Dendritic cell treated with granulocyte-macrophage colony-stimulating factor and Interleukin-4, amounts not matched to agents 40 ng/mL and 50 ng/mL, for 4 days (primary cell): ENCODE results near the gene LEUTX.
A peak's percentile ranks its signal among the peaks of the same experiment; 100 is the strongest.

Source experiments
- H3K27ac Mint-ChIP-seq: one replicate; pipeline ENCODE4 v1.8.0; 2022; ENCODE audit warnings: mild to moderate bottlenecking, mixed read lengths
- H3K27me3 Mint-ChIP-seq: one replicate; pipeline ENCODE4 v1.8.0; 2022; ENCODE audit warnings: mild to moderate bottlenecking, mixed read lengths
- H3K36me3 Mint-ChIP-seq: one replicate; pipeline ENCODE4 v1.8.0; 2022; ENCODE audit warnings: low read depth, mixed read lengths
- H3K4me1 Mint-ChIP-seq: one replicate; pipeline ENCODE4 v1.8.0; 2022; ENCODE audit warnings: low read depth, mixed read lengths
- H3K4me3 Mint-ChIP-seq: one replicate; pipeline ENCODE4 v1.8.0; 2022; ENCODE audit warnings: mild to moderate bottlenecking, moderate library complexity, mixed read lengths
- H3K9me3 Mint-ChIP-seq: one replicate; pipeline ENCODE4 v1.8.0; 2022; ENCODE audit warnings: mixed read lengths
- intact Hi-C: fragments of 100-400 bp; cut with micrococcal nuclease; formaldehyde crosslinking; loops from one replicate; pipeline ENCODE4 v1.15.0; 2022

LEUTX gene

GRCh38 chr19:39820696-39821095 is 42.0 kb downstream of the LEUTX start:
- H3K36me3 Mint-ChIP-seq = peaks cover 27% of the 10 kb centered on the region
- H3K27me3 Mint-ChIP-seq = no peaks in the 10 kb centered on the region
- no peak overlapping the region for H3K27ac Mint-ChIP-seq
- H3K9me3 Mint-ChIP-seq = no peaks in the 10 kb centered on the region
- intact Hi-C loops = no loop called here
- no peak overlapping the region for H3K4me3 Mint-ChIP-seq
- H3K4me1 Mint-ChIP-seq = peaks cover 21% of the 10 kb centered on the region

- Mint-ChIP-seq H3K36me3 (peaks cover 38% of the 10 kb centered on the region), H3K27ac (no peak overlapping the region), H3K4me1 (peaks cover 21% of the 10 kb centered on the region), H3K9me3 (no peaks in the 10 kb centered on the region), H3K27me3 (no peaks in the 10 kb centered on the region), H3K4me3 (no peak overlapping the region)
- intact Hi-C loops = loop anchor here (1.0 kb wide), 1 partner anchor 10 kb away; no protein-coding TSS in a partner anchor
Observed at GRCh38 chr19:39823686-39824085, 45.0 kb downstream of the LEUTX start.

DNA sequence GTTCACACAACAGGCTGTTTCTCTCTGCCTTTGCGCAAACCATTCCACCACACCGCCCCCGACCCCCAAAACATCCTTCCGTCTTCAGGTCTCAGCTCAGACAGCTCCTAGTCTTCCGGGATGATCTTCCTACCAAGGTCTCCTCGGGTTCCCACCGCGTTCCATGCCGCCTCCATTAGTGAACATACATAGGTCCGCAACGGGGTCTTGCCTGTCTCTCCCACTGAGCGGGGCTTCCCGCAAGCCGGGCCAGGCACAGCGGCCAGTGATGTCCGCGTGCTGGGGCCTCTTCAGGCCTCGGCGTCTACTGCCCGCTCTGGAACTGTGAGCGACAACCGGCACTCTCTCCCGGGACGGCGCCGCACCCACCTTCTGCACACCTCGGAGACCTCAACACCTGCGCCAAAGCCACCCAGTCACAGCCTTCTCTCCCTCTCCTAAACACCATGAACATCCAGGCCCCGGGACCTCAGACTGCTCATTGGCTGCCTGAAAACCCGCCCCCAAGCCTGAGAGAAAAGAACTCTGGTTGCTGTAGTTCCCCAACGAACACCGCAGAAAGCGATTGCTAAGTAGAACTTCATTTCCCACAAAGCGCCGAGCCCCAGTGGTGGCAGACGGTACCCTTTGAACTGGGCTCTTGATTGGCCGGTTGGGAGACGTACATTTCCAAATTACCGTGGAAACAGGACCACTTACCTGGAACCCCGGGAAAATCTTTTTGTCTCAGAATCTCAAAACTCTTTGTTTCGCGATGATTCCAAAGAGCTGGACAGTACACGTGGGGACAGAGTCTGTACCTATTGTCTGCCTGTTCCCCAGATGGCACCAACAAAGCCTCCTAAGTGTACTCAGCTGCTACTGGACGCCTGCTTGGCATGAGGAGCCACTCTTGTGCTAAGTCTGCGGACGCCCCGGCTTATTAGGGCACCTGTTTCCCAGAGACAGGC is 45.8 kb downstream of the LEUTX start:
- Mint-ChIP-seq H3K36me3 (peaks cover 46% of the 10 kb centered on the region), H3K4me3 (no peak overlapping the region), H3K9me3 (no peaks in the 10 kb centered on the region), H3K4me1 (peaks cover 21% of the 10 kb centered on the region), H3K27me3 (no peaks in the 10 kb centered on the region), H3K27ac (no peak overlapping the region)
- intact Hi-C loops = loop anchor here (1.0 kb wide), 1 partner anchor 9 kb away; no protein-coding TSS in a partner anchor

DNA sequence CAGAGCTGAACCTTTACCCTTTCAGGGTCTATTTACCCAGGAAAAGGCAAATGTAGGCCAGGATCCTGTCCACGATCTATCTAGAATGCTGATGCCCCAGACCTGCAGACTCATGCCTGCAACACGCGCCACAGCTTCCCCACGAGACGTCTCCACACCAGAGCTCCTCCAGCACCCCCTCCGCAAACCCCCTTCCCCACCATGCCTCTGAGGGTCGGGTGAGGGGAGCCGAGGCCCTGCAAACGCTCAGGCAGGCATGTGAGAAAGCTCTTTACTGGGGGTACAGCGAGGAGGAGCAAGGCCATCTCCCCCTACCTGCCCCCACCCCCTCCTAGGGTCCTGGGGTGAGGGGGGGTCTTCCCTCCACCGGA is 46.4 kb downstream of the LEUTX start:
- no peaks in the 10 kb centered on the region for H3K9me3 Mint-ChIP-seq
- no peaks in the 10 kb centered on the region for H3K27me3 Mint-ChIP-seq
- H3K27ac Mint-ChIP-seq = no peak overlapping the region
- H3K36me3 Mint-ChIP-seq = peaks cover 52% of the 10 kb centered on the region
- intact Hi-C loops = no loop called here
- H3K4me3 Mint-ChIP-seq = no peak overlapping the region
- H3K4me1 Mint-ChIP-seq = peaks cover 23% of the 10 kb centered on the region

DNA sequence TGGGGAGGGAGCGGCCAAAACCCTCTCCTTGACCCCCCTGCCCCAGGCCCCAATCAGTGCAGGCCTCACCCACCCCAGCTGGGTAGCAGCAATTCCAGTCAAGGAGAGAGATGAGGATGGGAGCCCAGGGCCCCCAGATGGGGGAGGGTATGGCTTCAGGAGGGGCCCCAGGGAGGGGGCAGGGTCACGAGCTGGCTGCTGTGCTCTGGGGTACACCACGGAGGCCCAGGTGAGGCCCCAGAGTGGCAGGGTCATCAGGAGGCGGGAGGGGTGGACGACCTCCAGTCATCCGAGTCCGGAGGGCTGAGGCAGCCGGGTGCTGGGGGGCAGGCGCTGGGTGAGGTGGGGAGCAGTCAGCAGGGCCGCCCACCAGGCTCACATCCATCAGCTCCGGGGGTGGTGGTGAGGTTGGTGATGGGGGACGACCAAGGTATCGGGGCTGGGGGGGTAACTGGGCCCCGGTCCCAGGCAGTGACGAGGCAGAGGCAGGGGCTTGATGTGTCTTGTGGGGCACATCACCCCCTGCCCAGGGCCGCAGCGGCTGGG is 47.0 kb downstream of the LEUTX start:
- Mint-ChIP-seq H3K27ac (no peak overlapping the region), H3K9me3 (no peaks in the 10 kb centered on the region), H3K36me3 (peaks cover 58% of the 10 kb centered on the region), H3K4me3 (no peak overlapping the region), H3K4me1 (peaks cover 28% of the 10 kb centered on the region), H3K27me3 (no peaks in the 10 kb centered on the region)
- intact Hi-C loops = no loop called here

GRCh38 chr19:39826311-39826945 is 47.8 kb downstream of the LEUTX start:
- no peak overlapping the region for H3K4me3 Mint-ChIP-seq
- peaks cover 29% of the 10 kb centered on the region for H3K4me1 Mint-ChIP-seq
- peaks cover 66% of the 10 kb centered on the region for H3K36me3 Mint-ChIP-seq
- intact Hi-C loops = no loop called here
- H3K27ac Mint-ChIP-seq = no peak overlapping the region
- H3K9me3 Mint-ChIP-seq = no peaks in the 10 kb centered on the region
- H3K27me3 Mint-ChIP-seq = no peaks in the 10 kb centered on the region

- H3K9me3 Mint-ChIP-seq = no peaks in the 10 kb centered on the region
- H3K27me3 Mint-ChIP-seq = no peaks in the 10 kb centered on the region
- H3K27ac Mint-ChIP-seq = no peak overlapping the region
- H3K4me3 Mint-ChIP-seq = no peak overlapping the region
- intact Hi-C loops = no loop called here
- peaks cover 73% of the 10 kb centered on the region for H3K36me3 Mint-ChIP-seq
- H3K4me1 Mint-ChIP-seq = peaks cover 35% of the 10 kb centered on the region
Observed at GRCh38 chr19:39827216-39827615, 48.6 kb downstream of the LEUTX start.

GRCh38 chr19:39828015-39828653 is 49.5 kb downstream of the LEUTX start:
- Mint-ChIP-seq H3K27me3 (no peaks in the 10 kb centered on the region), H3K4me1 (peaks cover 44% of the 10 kb centered on the region), H3K27ac (peak overlapping the region; percentile 26), H3K36me3 (peaks cover 73% of the 10 kb centered on the region), H3K9me3 (no peaks in the 10 kb centered on the region), H3K4me3 (no peak overlapping the region)
- intact Hi-C loops = no loop called here

- no peaks in the 10 kb centered on the region for H3K27me3 Mint-ChIP-seq
- intact Hi-C loops = no loop called here
- H3K36me3 Mint-ChIP-seq = peaks cover 74% of the 10 kb centered on the region
- H3K4me1 Mint-ChIP-seq = peaks cover 45% of the 10 kb centered on the region
- H3K4me3 Mint-ChIP-seq = no peak overlapping the region
- peak overlapping the region; percentile 26 for H3K27ac Mint-ChIP-seq
- no peaks in the 10 kb centered on the region for H3K9me3 Mint-ChIP-seq
Observed at GRCh38 chr19:39828654-39829032, 50.0 kb downstream of the LEUTX start.

DNA sequence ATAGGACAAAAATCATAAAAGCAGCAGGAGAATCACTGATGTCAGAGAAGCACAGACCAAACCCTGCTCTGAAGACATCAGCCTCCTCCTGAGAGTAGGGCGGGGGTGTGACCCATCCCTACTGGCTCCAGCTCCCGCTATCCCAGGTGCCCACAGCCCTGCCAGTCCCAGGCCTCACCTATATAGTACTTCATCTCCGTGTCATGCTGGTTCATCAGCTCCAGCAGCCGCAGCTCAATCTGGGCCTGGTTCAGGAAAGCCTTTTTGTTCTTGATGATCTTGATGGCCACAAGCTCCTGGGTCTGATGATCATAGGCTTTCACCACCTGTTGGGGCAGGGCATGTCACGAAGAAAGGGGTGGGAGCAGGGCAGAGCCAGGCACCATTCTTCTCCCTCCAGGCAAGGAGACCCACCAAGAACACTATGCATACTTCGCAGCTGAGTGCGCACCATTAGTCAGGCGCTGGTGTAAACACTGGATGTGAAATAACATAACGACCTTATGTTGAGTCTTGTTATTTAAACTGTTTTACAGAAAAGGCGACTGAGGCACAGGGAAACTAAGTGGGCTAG is 51.1 kb downstream of the LEUTX start:
- no peaks in the 10 kb centered on the region for H3K27me3 Mint-ChIP-seq
- H3K27ac Mint-ChIP-seq = no peak overlapping the region
- H3K4me3 Mint-ChIP-seq = no peak overlapping the region
- H3K4me1 Mint-ChIP-seq = peaks cover 53% of the 10 kb centered on the region
- intact Hi-C loops = loop anchor here (5.0 kb wide), 1 partner anchor 143 kb away; the partner anchor contains the start of gene PSMC4
- H3K9me3 Mint-ChIP-seq = no peaks in the 10 kb centered on the region
- peaks cover 86% of the 10 kb centered on the region for H3K36me3 Mint-ChIP-seq

DNA sequence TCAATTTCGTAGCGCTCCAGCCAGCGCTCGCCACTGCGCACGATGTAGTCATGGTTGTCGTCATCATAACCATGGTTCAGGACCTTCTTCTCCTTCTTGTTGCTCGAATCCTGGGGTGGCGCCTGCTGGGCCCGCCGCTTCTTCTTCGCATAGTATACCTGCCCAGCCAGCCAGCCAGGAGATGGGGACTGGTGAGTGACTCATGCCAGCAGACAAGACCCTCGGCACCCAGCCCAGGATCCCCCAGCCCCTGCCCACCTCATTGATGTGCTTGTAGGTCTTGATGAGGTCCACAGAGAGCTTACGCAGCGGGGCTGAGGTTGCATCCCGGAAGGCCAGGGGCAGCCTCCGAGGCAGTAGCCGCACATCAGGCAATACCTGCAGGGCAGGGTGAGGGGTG is 51.8 kb downstream of the LEUTX start:
- Mint-ChIP-seq H3K36me3 (peaks cover 82% of the 10 kb centered on the region), H3K4me1 (peaks cover 47% of the 10 kb centered on the region), H3K27ac (no peak overlapping the region), H3K9me3 (no peaks in the 10 kb centered on the region), H3K27me3 (no peaks in the 10 kb centered on the region), H3K4me3 (no peak overlapping the region)
- intact Hi-C loops = loop anchor here (5.0 kb wide), 1 partner anchor 142 kb away; the partner anchor contains the start of gene PSMC4

DNA sequence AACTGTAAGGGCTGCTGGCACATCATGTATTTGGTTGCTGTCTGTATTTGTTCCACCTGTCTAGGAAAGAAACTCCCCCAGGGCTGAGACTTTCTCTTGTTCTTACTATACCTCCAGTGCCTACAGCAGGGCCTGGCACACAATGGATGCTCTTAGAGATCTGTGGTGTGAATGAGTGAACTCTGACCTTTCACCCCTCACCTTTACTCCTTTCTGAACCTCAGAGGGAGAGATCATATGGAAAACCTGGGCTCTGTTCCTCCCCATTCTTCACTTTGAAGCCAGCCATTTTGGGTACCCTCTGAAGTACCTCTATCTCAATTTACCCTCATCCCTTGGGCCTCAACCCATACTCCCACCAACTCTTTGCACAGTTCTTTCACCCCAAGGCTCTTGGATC is 52.2 kb downstream of the LEUTX start:
- Mint-ChIP-seq H3K27ac (no peak overlapping the region), H3K4me1 (peaks cover 47% of the 10 kb centered on the region), H3K36me3 (peaks cover 82% of the 10 kb centered on the region), H3K27me3 (no peaks in the 10 kb centered on the region), H3K9me3 (no peaks in the 10 kb centered on the region), H3K4me3 (no peak overlapping the region)
- intact Hi-C loops = loop anchor here (5.0 kb wide), 1 partner anchor 141 kb away; the partner anchor contains the start of gene PSMC4

- no peaks in the 10 kb centered on the region for H3K9me3 Mint-ChIP-seq
- no peaks in the 10 kb centered on the region for H3K27me3 Mint-ChIP-seq
- H3K36me3 Mint-ChIP-seq = peaks cover 79% of the 10 kb centered on the region
- peak overlapping the region; percentile 86 for H3K27ac Mint-ChIP-seq
- H3K4me3 Mint-ChIP-seq = peak overlapping the region; percentile 5
- peaks cover 47% of the 10 kb centered on the region for H3K4me1 Mint-ChIP-seq
- intact Hi-C loops = loop anchor here (5.0 kb wide), 1 partner anchor 141 kb away; the partner anchor contains the start of gene PSMC4
Observed at GRCh38 chr19:39831679-39832078, 53.0 kb downstream of the LEUTX start.
